ENCODE results near the gene ATXN10. TPM values are rescaled to one million over a fixed set of nuclear protein-coding genes. Genes with fewer than 3 reads are reported as not detected.

Gene ATXN10
- total and polyA plus RNA-seq, 2 of the 8 experiments (the other 6 are each of a cell fraction or from before 2014, with no cell fraction given) = 134 to 210 TPM

DNA sequence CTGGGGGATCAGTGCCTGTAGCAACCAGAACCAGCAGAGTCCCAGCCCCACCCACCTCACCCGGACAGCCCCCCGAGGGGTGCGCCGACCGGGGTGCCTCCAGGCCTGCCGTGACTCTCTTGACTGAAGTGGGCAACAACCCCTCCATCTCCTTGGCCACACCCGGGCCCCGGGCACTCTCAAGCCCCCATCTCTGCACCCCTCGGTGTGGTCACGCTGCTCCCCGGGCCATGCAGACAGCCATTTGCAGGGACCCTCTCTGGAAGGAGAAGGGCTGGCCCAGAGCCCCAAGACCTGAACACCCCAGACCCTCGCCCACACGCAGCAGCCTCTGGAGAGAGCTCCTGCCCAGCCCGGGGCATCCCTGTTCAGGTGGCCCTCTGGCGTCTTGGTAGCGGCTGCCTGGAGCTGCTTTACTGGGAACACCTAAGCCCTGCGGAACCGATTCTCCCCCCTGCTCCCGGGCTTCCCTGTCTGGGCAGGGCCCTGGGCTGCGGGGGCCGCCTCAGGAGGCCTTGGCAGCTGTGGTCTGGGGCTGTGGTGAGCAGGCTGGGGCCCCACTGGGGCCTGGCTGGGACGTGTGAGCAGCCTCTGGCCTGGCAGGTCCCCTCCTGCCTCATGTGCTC lies 220.5 kb downstream of the ATXN10 start:
- no peak overlapping the region for H2BK120ac ChIP-seq (replicated peaks; ENCODE audit: low read depth, low read length)
- no peaks in the 10 kb centered on the region for H3K79me1 ChIP-seq (ENCODE audit: low read depth, low read length)
- H3K23me2 ChIP-seq (ENCODE audit: low read depth, low read length) = no peaks in the 10 kb centered on the region; the same call in 1 of the 2 replicates
- H2AFZ ChIP-seq (ENCODE audit: low read length) = no peak overlapping the region
- 91% methylated on average over 17 of the region's 22 CpGs; no CpG with 5 or more reads in 1 of the 2 experiments for WGBS, 2 experiments (ENCODE audit: extremely low coverage in 1 of 2, insufficient coverage in 1 of 2, insufficient read length in 1 of 2, insufficient replicate concordance in 2 of 2, low coverage in 1 of 2, low lambda C conversion rate in 2 of 2, missing lambda C conversion rate in 1 of 2)
- H2BK12ac ChIP-seq (ENCODE audit: low read depth, low read length) = no peak overlapping the region; the same call in 1 of the 2 replicates
- no peak overlapping the region for H3K9ac ChIP-seq (replicated peaks in 1 of 4; ENCODE audit: extremely low read depth in 1 of 4, low read depth in 3 of 4, low read length in 3 of 4)
- no peaks in the 10 kb centered on the region for H3K79me2 ChIP-seq (ENCODE audit: control insufficient read depth in 1 of 2, insufficient read depth in 2 of 2, low read length in 2 of 2)
- H3K4me2 ChIP-seq (ENCODE audit: insufficient read depth in 1 of 2, low read depth in 2 of 2, low read length in 2 of 2) = no peak overlapping the region
- H4K8ac ChIP-seq (ENCODE audit: extremely low read depth, insufficient read depth, low read length) = no peak overlapping the region; the same call in 1 of the 2 replicates
- no peak for FAIRE-seq
- H3K56ac ChIP-seq (replicated peaks; ENCODE audit: insufficient read length, low read depth, low read length) = no peak overlapping the region
- H3K4me3 ChIP-seq (ENCODE audit: extremely low read depth in 1 of 4, insufficient read depth in 2 of 4, low read depth in 3 of 4, low read length in 4 of 4) = no peak overlapping the region
- no peak overlapping the region for H3K23ac ChIP-seq (ENCODE audit: insufficient read length)
- ChIA-PET CTCF (ENCODE audit: partially characterized antibody) (interaction anchor here (0.7 to 6.6 kb wide), 2 partner anchors 28 to 248 kb away, joined by 3 to 39 read pairs; no protein-coding TSS in a partner anchor), POLR2A (ENCODE audit: partially characterized antibody) (interaction anchor here (0.8 kb wide), 1 partner anchor 47 kb away, joined by 3 read pairs; no protein-coding TSS in a partner anchor)
- H3K36me3 ChIP-seq (ENCODE audit: control insufficient read depth in 2 of 4, insufficient read depth in 4 of 4, low read length in 3 of 4) = no peaks in the 10 kb centered on the region
- no peak overlapping the region for H3K27ac ChIP-seq (ENCODE audit: low read depth, low read length)
- H2AK5ac ChIP-seq (ENCODE audit: low read depth, low read length) = no peak overlapping the region
- H4K5ac ChIP-seq (ENCODE audit: insufficient read length, low read depth, low read length) = no peak overlapping the region
- H2BK5ac ChIP-seq (ENCODE audit: low read depth, low read length) = no peak overlapping the region
- no peak overlapping the region for H2BK15ac ChIP-seq (ENCODE audit: low read length)
- no peak overlapping the region for H2BK20ac ChIP-seq (ENCODE audit: low read length)
- H4K20me1 ChIP-seq (replicated peaks in 1 of 2; ENCODE audit: control insufficient read depth in 1 of 2, insufficient read depth in 2 of 2, low read length in 2 of 2) = peaks cover 2 to 4% of the 10 kb centered on the region in 2 experiments
- H3K9me3 ChIP-seq (ENCODE audit: insufficient read depth in 2 of 2, low read depth in 1 of 2, low read length in 1 of 2) = no peaks in the 10 kb centered on the region
- no peak overlapping the region for H3K4ac ChIP-seq (replicated peaks; ENCODE audit: insufficient read length, low read depth, low read length)
- H3K27me3 ChIP-seq (replicated peaks in 1 of 4; ENCODE audit: control insufficient read depth in 3 of 4, extremely low read depth in 1 of 4, insufficient read depth in 3 of 4, low read length in 3 of 4) = peaks cover 0 to 2% (median 0%) of the 10 kb centered on the region in 4 experiments; a peak in 2 of 7 replicates
- no peak overlapping the region for H3K18ac ChIP-seq (ENCODE audit: extremely low read depth, low read length)
- H4K91ac ChIP-seq (replicated peaks; ENCODE audit: insufficient read length, low read length) = no peak overlapping the region
- H3K14ac ChIP-seq (ENCODE audit: insufficient read length) = no peak overlapping the region
- peaks cover 0 to 17% (median 14%) of the 10 kb centered on the region in 4 experiments; a peak in 6 of 7 replicates for H3K4me1 ChIP-seq (replicated peaks in 1 of 4; ENCODE audit: control insufficient read depth in 3 of 4, insufficient read depth in 4 of 4, low read length in 3 of 4)
- DNase-seq (ENCODE audit: low read depth in 1 of 2, low spot score in 2 of 2) = no peak
- TF ChIP-seq E2F6 (IDR thresholded peaks at IDR 0.05) (no peak), YY1 (IDR thresholded peaks at IDR 0.05; ENCODE audit: low read depth, low read length) (no peak), POLR2AphosphoS5 (IDR thresholded peaks at IDR 0.05; ENCODE audit: low read depth, low read length) (no peak), ASH2L (IDR thresholded peaks at IDR 0.05; ENCODE audit: low read length) (no peak), TAF1 (IDR thresholded peaks at IDR 0.05; ENCODE audit: low read depth, low read length) (no peak), GABPA (IDR thresholded peaks at IDR 0.05; ENCODE audit: borderline replicate concordance, insufficient read depth, low read length) (no peak), ZNF274 (IDR thresholded peaks at IDR 0.05; ENCODE audit: borderline replicate concordance, extremely low read depth, low read length) (no peak), CTCF (IDR thresholded peaks at IDR 0.05; ENCODE audit: control extremely low read depth in 1 of 3, insufficient read depth in 1 of 3, low read depth in 1 of 3, low read length in 3 of 3) (no peak), KDM4A (IDR thresholded peaks at IDR 0.05; ENCODE audit: low read depth, low read length, severe bottlenecking) (no peak), JUN (IDR thresholded peaks at IDR 0.05; ENCODE audit: low read depth, low read length) (no peak)

Data from H1 (cell line).